Activated gamma-delta T cell treated with anti-CD3 and anti-CD28 coated beads, Interleukin-2, amount 50 U/mL, for 16 hours (primary cell): ENCODE results near the gene HSF4.

Experiments
- DNase-seq: peaks from one replicate; pipeline ENCODE4 v3.0.0-alpha.2; 2020; ENCODE audit warnings: low read depth

HSF4 gene

GRCh38 chr16:67201411-67202345 lies 37.1 kb downstream of the HSF4 start:
- DNase-seq = no peak

- DNase-seq = no peak
Observed at GRCh38 chr16:67202426-67202825, 37.9 kb downstream of the HSF4 start.

GRCh38 chr16:67202956-67203493 lies 38.5 kb downstream of the HSF4 start:
- no peak for DNase-seq

GRCh38 chr16:67204076-67204475 lies 39.5 kb downstream of the HSF4 start:
- DNase-seq = no peak

- DNase-seq = no peak
Observed at GRCh38 chr16:67206129-67206837, 41.7 kb downstream of the HSF4 start.

GRCh38 chr16:67206838-67207248 lies 42.3 kb downstream of the HSF4 start:
- no peak for DNase-seq

GRCh38 chr16:67207249-67208091 lies 42.9 kb downstream of the HSF4 start:
- DNase-seq = no peak

- no peak for DNase-seq
Observed at GRCh38 chr16:67208154-67208896, 43.8 kb downstream of the HSF4 start.

- DNase-seq = no peak
Observed at GRCh38 chr16:67209565-67209964, 45.0 kb downstream of the HSF4 start.

GRCh38 chr16:67210069-67210937 lies 45.8 kb downstream of the HSF4 start:
- DNase-seq = no peak

GRCh38 chr16:67211674-67212073 lies 47.1 kb downstream of the HSF4 start:
- DNase-seq = no peak

- no peak for DNase-seq
Observed at GRCh38 chr16:67212766-67213165, 48.2 kb downstream of the HSF4 start.

GRCh38 chr16:67213197-67214019 lies 48.9 kb downstream of the HSF4 start:
- no peak for DNase-seq

GRCh38 chr16:67215706-67216105 lies 51.2 kb downstream of the HSF4 start:
- DNase-seq = no peak

GRCh38 chr16:67216612-67217490 lies 52.3 kb downstream of the HSF4 start:
- no peak for DNase-seq
